K562 (cell line): Measurements from ENCODE around the gene SCN1B. TPM values are rescaled to one million over a fixed set of nuclear protein-coding genes. Genes with fewer than 3 reads are reported as not detected.
A peak's percentile ranks its signal among the peaks of the same experiment; 100 is the strongest.
"Not testable (repeated sequence)": the region's sequence is repeated elsewhere in the genome, so short reads cannot be mapped to it uniquely, and the experiment has no call there.

ENCODE experiments used
- ATAC-seq: fragments of 200-7000 bp; cut with Tn5 transposase; 3 replicates; pipeline ENCODE4 v1.9.1; 2020; ENCODE audit warnings: moderate library complexity
- BruUV-seq: library from RNA; stranded (reverse); fragments of 400-500 nt; replicated peaks from 2 replicates; lab custom pipeline; 2021; lab: Mats Ljungman, UMichigan
- CTCF ChIA-PET: fragments of 300-600 bp; formaldehyde crosslinking; extraction: SDS; loops from one replicate; lab custom pipeline; 2021; ENCODE audit warnings: low intra/inter-chr PET ratio; lab: Yijun Ruan, JAX
- POLR2A ChIA-PET: fragments of 300-600, 350-650 bp; sonication (Branson Sonifier 250); formaldehyde crosslinking; extraction: SDS; loops from one replicate; lab custom pipeline; 2021; ENCODE audit warnings: antibody characterized with exemption, inconsistent platforms; lab: Yijun Ruan, JAX
- DNase-seq, 4 experiments: peaks; one replicate each; pipeline versions ENCODE4 v3.0.0 to v3.0.0-alpha.2; 2011 to 2018; ENCODE audit warnings: low spot score in 3 of 4, mixed read lengths in 3 of 4; ENCODE audit errors: extremely low read depth in 1 of 4
- FAIRE-seq: peaks from 2 replicates; lab custom pipeline; 2011; peaks lifted over from hg19 to GRCh38; lab: Jason Lieb, UNC
- H2AFZ ChIP-seq: 2 replicates; pipeline ENCODE4 v1.6.0; 2011; ENCODE audit warnings: low read depth, low read length, control low read depth, inconsistent platforms
- H3K27ac ChIP-seq: fragments of 200-600 bp; 3 replicates; pipeline ENCODE4 v1.8.0; 2011; ENCODE audit warnings: low read depth, mild to moderate bottlenecking, control low read depth, inconsistent platforms, low read length, moderate library complexity, mixed read lengths; ENCODE audit errors: extremely low read depth
- H3K27me3 ChIP-seq, 2 experiments: fragments of 300-600 bp in 1 of 2; 2 replicates in 1 of 2; 3 replicates in 1 of 2; pipeline versions ENCODE4 v1.6.0 to v1.8.0; 2011; ENCODE audit warnings: inconsistent platforms in 2 of 2, low read length in 2 of 2, mild to moderate bottlenecking in 1 of 2, mixed read lengths in 1 of 2, moderate library complexity in 1 of 2; ENCODE audit not compliant: control insufficient read depth in 2 of 2, insufficient read depth in 2 of 2
- H3K36me3 ChIP-seq: fragments of 300-600 bp; 3 replicates; pipeline ENCODE4 v1.8.0; 2011; ENCODE audit warnings: mild to moderate bottlenecking, low read length, inconsistent platforms; ENCODE audit not compliant: control insufficient read depth, insufficient read depth
- H3K4me1 ChIP-seq, 2 experiments: fragments of 200-600 bp in 1 of 2; replicated peaks in 1 of 2; 2 replicates in 1 of 2; 3 replicates in 1 of 2; pipeline versions ENCODE4 v1.5.1 to v1.8.0; 2011; ENCODE audit warnings: inconsistent platforms in 2 of 2, low read length in 2 of 2, mild to moderate bottlenecking in 1 of 2, mixed read lengths in 1 of 2, moderate library complexity in 1 of 2; ENCODE audit not compliant: control insufficient read depth in 2 of 2, insufficient read depth in 2 of 2
- H3K4me2 ChIP-seq: 2 replicates; pipeline ENCODE4 v1.6.1; 2011; ENCODE audit warnings: low read length, control low read depth, inconsistent platforms, mixed read lengths; ENCODE audit not compliant: insufficient read depth
- H3K4me3 ChIP-seq: fragments of 200-600 bp; sonication (generic), shearing (Covaris generic); 2 replicates; pipeline ENCODE4 v1.5.1; 2016; ENCODE audit warnings: control low read depth, inconsistent platforms
- H3K79me2 ChIP-seq: fragments of 200-600 bp; 3 replicates; pipeline ENCODE4 v1.8.0; 2011; ENCODE audit warnings: low read length, inconsistent platforms; ENCODE audit not compliant: control insufficient read depth, insufficient read depth
- H3K9ac ChIP-seq, 2 experiments: 2 replicates each; pipeline versions ENCODE4 v1.6.0 to v1.6.1; 2011; ENCODE audit warnings: low read depth in 2 of 2, low read length in 2 of 2, control low read depth in 1 of 2, inconsistent platforms in 1 of 2, mild to moderate bottlenecking in 1 of 2, mixed read lengths in 1 of 2; ENCODE audit not compliant: insufficient read depth in 1 of 2
- H3K9me1 ChIP-seq: one replicate; pipeline ENCODE4 v1.6.0; 2011; ENCODE audit warnings: inconsistent platforms, mild to moderate bottlenecking, low read length, moderate library complexity; ENCODE audit not compliant: control insufficient read depth, insufficient read depth
- H3K9me3 ChIP-seq: replicated peaks from 2 replicates; pipeline ENCODE4 v1.5.1; 2011; ENCODE audit warnings: low read depth, low read length, inconsistent platforms; ENCODE audit not compliant: control insufficient read depth, insufficient read depth
- H4K20me1 ChIP-seq: replicated peaks from 2 replicates; pipeline ENCODE4 v1.6.1; 2011; ENCODE audit warnings: low read length, inconsistent platforms, mixed read lengths; ENCODE audit not compliant: control insufficient read depth, insufficient read depth
- COPS2 ChIP-seq: fragments of 450-650 bp; conservative IDR thresholded peaks from 2 replicates; pipeline ENCODE4 v1.6.1; 2016; ENCODE audit warnings: mild to moderate bottlenecking, moderate library complexity
- MLLT1 ChIP-seq, 2 experiments: fragments of 450-650 bp; IDR thresholded peaks; 2 replicates each; pipeline ENCODE4 v1.6.1; 2016
- ZNF121 ChIP-seq: sonication (generic); formaldehyde crosslinking; conservative IDR thresholded peaks from 2 replicates; pipeline ENCODE4 v1.8.0; 2022; ENCODE audit warnings: missing genetic modification reagents
- WGBS: fragments of 100-300 bp; shearing (Covaris generic); methylation state at CpG from one replicate; pipeline ENCODE4 v1.1.6; 2016; ENCODE audit warnings: low coverage, mixed read lengths; ENCODE audit not compliant: insufficient coverage; ENCODE audit errors: missing lambda C conversion rate; 5-methylcytosine and 5-hydroxymethylcytosine counted together
- in situ Hi-C: fragments of 300-500 bp; cut with MboI; formaldehyde crosslinking; loops from 4 replicates; pipeline ENCODE4 v1.15.0; 2018; ENCODE audit warnings: inconsistent platforms, mixed read lengths
- intact Hi-C: fragments of 100-400 bp; cut with micrococcal nuclease; formaldehyde crosslinking; loops from 2 replicates; pipeline ENCODE4 v1.14.2; 2022
- polyA plus RNA-seq, 8 experiments: library from polyadenylated mRNA; depleted of rRNA in 4 of 8; stranded (reverse) in 5 of 8; unstranded in 3 of 8; fragments of >200 nt; fragmentation: Nextera tagmentation in 2 of 8; fragmentation: Illumina TruSeq in 1 of 8; extraction: Ambion mirVana in 2 of 8; extraction: Trizol in 1 of 8; gene quantifications; 2 replicates each; pipeline versions ENCODE4 v1.2.1 to v1.2.3, GENCODE V29; 2011 to 2014; ENCODE audit warnings: inconsistent platforms in 1 of 8, missing spikeins in 1 of 8
- total RNA-seq, 7 experiments: library from RNA; depleted of rRNA in 6 of 7; stranded (reverse); fragments of >200 nt in 6 of 7; fragmentation: Illumina TruSeq in 2 of 7; extraction: Trizol in 2 of 7; gene quantifications; 2 replicates each; pipeline versions ENCODE4 v1.2.1 to v1.2.3, GENCODE V29; 2011 to 2021; ENCODE audit warnings: low replicate concordance in 1 of 7

The SCN1B gene
- total and polyA plus RNA-seq, 9 of the 15 experiments (the other 6 are each of a cell fraction or from before 2014, with no cell fraction given) = 0.03 to 2.5 (median 0.91) TPM

GRCh38 chr19:34998224-34998623 lies 32.0 kb upstream of the SCN1B start:
- H3K27ac ChIP-seq, H3K9me3 ChIP-seq, H2AFZ ChIP-seq, ATAC-seq, H3K9ac ChIP-seq, in situ Hi-C loops, H4K20me1 ChIP-seq, intact Hi-C loops, FAIRE-seq, H3K27me3 ChIP-seq, H3K9me1 ChIP-seq, BruUV-seq, DNase-seq, H3K4me3 ChIP-seq: not testable (repeated sequence)
- Histone ChIP-seq H3K79me2 (peaks cover 34% of the 10 kb centered on the region), H3K4me1 (peaks cover 21 to 37% of the 10 kb centered on the region in 2 experiments; a peak in 4 of 5 replicates), H3K36me3 (peaks cover 14% of the 10 kb centered on the region; the same call in 2 of the 3 replicates)
- POLR2A ChIA-PET = interaction anchor here (0.6 to 1.0 kb wide), 2 partner anchors 10 to 377 kb away, joined by 3 to 4 read pairs; no protein-coding TSS in a partner anchor
- 87% methylated on average over 5 of the region's 7 CpGs for WGBS
- 0 out of 2 replicates have a peak, but pooled peaks have one; percentile 23 for TF ChIP-seq ZNF121
- TF ChIP-seq, all 486 proteins: peak for 1; not testable (repeated sequence) for 485
- H3K4me2 ChIP-seq, CTCF ChIA-PET: not testable (repeated sequence)

GRCh38 chr19:34998777-34999497 lies 31.3 kb upstream of the SCN1B start:
- peak overlapping the region; percentile 77 for H3K4me3 ChIP-seq
- H3K9me1 ChIP-seq = no peaks in the 10 kb centered on the region
- CTCF ChIA-PET = interaction anchor here (0.7 kb wide), 1 partner anchor 95 kb away, joined by 3 read pairs; no protein-coding TSS in a partner anchor
- H3K4me1 ChIP-seq = peaks cover 27 to 44% of the 10 kb centered on the region in 2 experiments
- ATAC-seq (peak; percentile 10), FAIRE-seq (no peak), DNase-seq (peak in 3 of 4 experiments; percentile 46 to 54 (median 50))
- in situ Hi-C loops (no loop called here), intact Hi-C loops (no loop called here)
- peaks cover 41% of the 10 kb centered on the region for H3K79me2 ChIP-seq
- peak overlapping the region; percentile 68 to 89 for H3K9ac ChIP-seq
- WGBS = 60% methylated on average over 13 of the region's 13 CpGs
- no peaks in the 10 kb centered on the region for H3K9me3 ChIP-seq
- H3K27ac ChIP-seq = peak overlapping the region; percentile 80; the same call in 2 of the 3 replicates
- BruUV-seq = no TSS peak
- POLR2A ChIA-PET = interaction anchor here (0.6 to 2.2 kb wide), 3 partner anchors 9 to 377 kb away, joined by 4 to 9 read pairs (median 5); no protein-coding TSS in a partner anchor
- peaks cover 6% of the 10 kb centered on the region for H4K20me1 ChIP-seq
- peaks cover 20% of the 10 kb centered on the region; the same call in 2 of the 3 replicates for H3K36me3 ChIP-seq
- TF ChIP-seq MLLT1 (IDR thresholded peaks at IDR 0.05) (0 out of 4 replicates have a peak, but pooled peaks of 1 of the 2 experiments have one; percentile 56), COPS2 (no peak)
- no peaks in the 10 kb centered on the region for H3K27me3 ChIP-seq
- H2AFZ ChIP-seq = peak overlapping the region; percentile 78
- H3K4me2 ChIP-seq = peak overlapping the region; percentile 81
